ENCODE data around the gene TLNRD1. TPM values are rescaled to one million over a fixed set of nuclear protein-coding genes. Genes with fewer than 3 reads are reported as not detected.
"Not testable (repeated sequence)": the region's sequence is repeated elsewhere in the genome, so short reads cannot be mapped to it uniquely, and the experiment has no call there.

The TLNRD1 gene
- total RNA-seq, 4 donors from 2014 or later = 39.0 to 59.4 (median 41.8) TPM

DNA sequence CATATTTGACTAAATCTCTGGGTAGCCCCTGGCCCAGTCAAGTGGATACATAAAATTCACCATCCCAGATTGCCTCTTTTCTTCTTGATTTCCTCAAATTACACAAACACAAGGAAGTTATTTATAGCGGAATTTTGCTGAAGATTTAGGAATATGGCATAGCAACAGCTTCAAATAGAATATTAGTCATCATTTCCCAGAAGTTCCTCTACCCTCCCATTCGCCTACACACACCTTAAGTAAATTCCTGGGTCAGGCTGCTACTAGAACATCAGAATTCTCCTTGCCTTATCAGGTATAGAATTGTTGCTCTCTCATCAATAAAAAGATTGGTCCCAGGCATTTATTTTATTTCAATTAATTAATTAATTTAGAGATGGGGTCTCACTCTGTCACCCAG lies 42.7 kb upstream of the TLNRD1 start:
- DNase-seq (ENCODE audit: low spot score) (no peak), ATAC-seq (ENCODE audit: low FRiP score) (no peak)
- TF ChIP-seq CTCF (IDR thresholded peaks at IDR 0.05) = no peak

DNA sequence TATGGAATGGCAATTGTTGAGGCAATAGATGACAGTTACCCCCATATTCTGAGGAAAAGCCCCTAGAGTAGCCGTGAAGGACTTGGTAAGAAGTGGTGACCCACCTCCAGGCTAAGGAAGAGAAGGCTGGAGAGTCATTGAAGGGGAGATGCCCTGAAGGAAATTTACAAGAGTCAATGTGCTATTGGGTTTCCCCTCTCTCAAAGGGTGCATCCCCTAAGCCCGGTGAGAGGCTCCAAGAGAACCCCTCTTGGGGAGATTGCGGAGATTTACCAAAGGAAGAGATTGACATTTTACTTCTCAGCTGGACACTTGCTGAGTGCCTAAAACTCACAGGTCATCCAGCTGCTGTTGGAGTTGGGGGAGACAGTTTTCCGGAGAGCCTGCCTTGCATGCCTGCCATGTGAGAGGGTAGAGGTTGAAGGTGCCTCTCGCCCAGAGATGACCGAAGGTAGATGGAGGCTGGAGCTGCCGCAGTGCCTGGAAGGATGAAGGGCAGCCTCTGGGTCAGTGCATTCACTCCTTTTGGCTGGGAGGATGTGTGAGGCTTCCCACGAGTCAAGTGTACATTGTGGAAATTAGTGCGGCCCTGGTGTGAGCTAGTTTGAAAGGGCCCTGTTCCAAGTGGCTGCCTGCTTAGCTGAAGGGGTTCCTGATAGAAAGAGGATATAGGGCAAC lies 41.8 kb upstream of the TLNRD1 start:
- DNase-seq (ENCODE audit: low spot score) (no peak), ATAC-seq (ENCODE audit: low FRiP score) (no peak)
- no peak for TF ChIP-seq CTCF (IDR thresholded peaks at IDR 0.05)

DNA sequence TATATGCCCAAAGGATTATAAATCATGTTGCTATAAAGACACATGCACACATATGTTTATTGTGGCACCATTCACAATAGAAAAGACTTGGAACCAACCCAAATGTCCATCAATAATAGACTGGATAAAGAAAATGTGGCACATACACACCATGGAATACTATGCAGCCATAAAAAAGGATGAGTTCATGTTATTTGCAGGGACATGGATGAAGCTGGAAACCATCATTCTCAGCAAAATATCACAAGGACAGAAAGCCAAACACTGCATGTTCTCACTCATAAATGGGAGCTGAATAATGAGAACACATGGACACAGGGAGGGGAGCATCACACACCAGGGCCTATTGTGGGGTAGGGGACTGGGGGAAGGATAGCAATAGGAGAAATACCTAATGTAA lies 35.3 kb upstream of the TLNRD1 start:
- ATAC-seq (ENCODE audit: low FRiP score); DNase-seq (ENCODE audit: low spot score): not testable (repeated sequence)

DNA sequence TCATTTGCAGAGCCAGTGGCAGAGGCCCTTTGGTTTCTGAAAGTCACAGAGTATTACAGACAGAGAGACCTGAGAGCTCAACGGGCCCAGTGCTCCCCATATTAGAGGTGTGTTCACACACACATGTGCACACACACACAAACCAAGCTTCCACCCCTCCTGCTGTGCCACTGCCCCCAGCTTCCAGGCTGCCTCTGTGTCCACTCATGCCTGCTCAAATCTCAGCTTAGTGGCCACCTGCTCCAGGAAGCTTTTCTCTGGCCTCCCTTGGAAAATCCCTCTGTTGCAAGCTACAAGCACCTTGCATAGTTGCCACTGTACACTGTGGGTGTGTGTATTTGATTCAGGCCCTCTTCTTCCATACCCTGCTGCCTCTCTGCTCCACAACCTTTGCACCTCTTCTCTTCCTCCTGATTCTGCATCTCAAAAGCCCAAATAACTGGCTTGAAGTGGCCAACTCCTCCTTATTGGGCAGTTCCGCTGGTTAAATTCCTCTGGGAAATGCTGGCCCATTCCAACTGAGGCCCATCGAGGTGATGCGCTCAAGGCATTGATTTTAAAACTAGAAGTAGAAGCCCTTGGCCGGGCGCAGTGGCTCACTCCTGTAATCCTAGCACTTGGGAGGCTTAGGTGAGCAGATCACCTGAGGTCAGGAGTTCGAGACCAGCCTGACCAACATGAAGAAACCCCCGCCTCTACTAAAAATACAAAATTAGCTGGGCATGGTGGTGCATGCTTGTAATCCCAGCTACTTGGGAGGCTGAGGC lies 34.1 kb upstream of the TLNRD1 start:
- ATAC-seq (ENCODE audit: low FRiP score) (no peak), DNase-seq (ENCODE audit: low spot score) (no peak)
- TF ChIP-seq CTCF (IDR thresholded peaks at IDR 0.05) = no peak

- no peak for TF ChIP-seq CTCF (IDR thresholded peaks at IDR 0.05)
- ATAC-seq (ENCODE audit: low FRiP score) = no peak
- DNase-seq (ENCODE audit: low spot score) = no peak
Observed at GRCh38 chr15:80967451-80967850, 33.3 kb upstream of the TLNRD1 start.

GRCh38 chr15:80967991-80968510 lies 32.7 kb upstream of the TLNRD1 start:
- ATAC-seq (ENCODE audit: low FRiP score) (no peak), DNase-seq (ENCODE audit: low spot score) (no peak)
- TF ChIP-seq CTCF (IDR thresholded peaks at IDR 0.05) = no peak

DNA sequence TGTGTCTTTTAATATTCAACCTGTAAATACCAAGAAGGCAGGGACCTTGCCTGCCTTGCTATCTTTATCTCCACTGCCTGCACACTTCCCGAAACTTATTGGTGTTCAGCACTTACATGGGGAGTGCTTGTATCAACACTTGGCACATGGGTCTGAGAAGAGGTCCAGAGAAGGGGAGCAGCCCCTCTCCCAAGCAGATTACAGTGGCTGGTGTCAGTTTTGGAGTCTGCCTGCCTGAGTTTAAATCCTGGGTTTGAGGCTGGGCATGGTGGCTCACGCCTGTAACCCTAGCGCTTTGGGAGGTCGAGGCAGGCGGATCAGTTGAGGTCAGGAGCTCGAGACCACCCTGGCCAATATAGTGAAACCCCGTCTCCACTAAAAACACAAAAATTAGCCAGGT lies 31.4 kb upstream of the TLNRD1 start:
- no peak for TF ChIP-seq CTCF (IDR thresholded peaks at IDR 0.05)
- DNase-seq (ENCODE audit: low spot score) = no peak
- ATAC-seq (ENCODE audit: low FRiP score) = no peak
